GM18507 (cell line): ENCODE data around the gene CDADC1.
"Not testable (repeated sequence)": the region's sequence is repeated elsewhere in the genome, so short reads cannot be mapped to it uniquely, and the experiment has no call there.

Source experiments
- DNase-seq: peaks from one replicate; pipeline ENCODE4 v3.0.0; 2011; ENCODE audit warnings: low read depth; ENCODE audit not compliant: insufficient read length; ENCODE audit errors: extremely low spot score
- FAIRE-seq: peaks from 2 replicates; lab custom pipeline; 2011; peaks lifted over from hg19 to GRCh38; lab: Jason Lieb, UNC

The CDADC1 gene

GRCh38 chr13:49308097-49308875 lies 60.6 kb downstream of the CDADC1 start:
- DNase-seq (no peak), FAIRE-seq (no peak)

GRCh38 chr13:49308921-49309408 lies 61.2 kb downstream of the CDADC1 start:
- FAIRE-seq (no peak), DNase-seq (no peak)

GRCh38 chr13:49310251-49310650 lies 62.5 kb downstream of the CDADC1 start:
- FAIRE-seq (no peak), DNase-seq (no peak)

- FAIRE-seq: no peak
These were observed 64.1 kb downstream of the CDADC1 start for GRCh38 chr13:49311816-49312215.

GRCh38 chr13:49314344-49314882 lies 66.7 kb downstream of the CDADC1 start:
- no peak for FAIRE-seq
- no peak for DNase-seq

More at GRCh38 chr13:49311816-49312215, 64.1 kb downstream of the CDADC1 start:
- DNase-seq: no peak

- FAIRE-seq: no peak
- no peak for DNase-seq
These were observed 67.4 kb downstream of the CDADC1 start for GRCh38 chr13:49315036-49315565.

- FAIRE-seq: no peak
- DNase-seq: no peak
These were observed 68.2 kb downstream of the CDADC1 start for GRCh38 chr13:49315756-49316482.

GRCh38 chr13:49319551-49319950 lies 71.8 kb downstream of the CDADC1 start:
- DNase-seq (no peak), FAIRE-seq (no peak)

- no peak for DNase-seq
- no peak for FAIRE-seq
These were observed 72.2 kb downstream of the CDADC1 start for GRCh38 chr13:49319951-49320350.

GRCh38 chr13:49320975-49321374 lies 73.2 kb downstream of the CDADC1 start:
- DNase-seq (no peak), FAIRE-seq (no peak)

GRCh38 chr13:49322702-49323101 lies 75.0 kb downstream of the CDADC1 start:
- FAIRE-seq: no peak
- no peak for DNase-seq

GRCh38 chr13:49323344-49323743 lies 75.6 kb downstream of the CDADC1 start:
- no peak for DNase-seq

GRCh38 chr13:49326222-49326917 lies 78.6 kb downstream of the CDADC1 start:
- DNase-seq (no peak), FAIRE-seq (no peak)

More at GRCh38 chr13:49323344-49323743, 75.6 kb downstream of the CDADC1 start:
- FAIRE-seq: no peak

- not testable (repeated sequence) for DNase-seq, FAIRE-seq
These were observed 79.4 kb downstream of the CDADC1 start for GRCh38 chr13:49327145-49327544.

- no peak for DNase-seq
- no peak for FAIRE-seq
These were observed 82.3 kb downstream of the CDADC1 start for GRCh38 chr13:49329831-49330545.

GRCh38 chr13:49330546-49330864 lies 82.8 kb downstream of the CDADC1 start:
- no peak for DNase-seq
- no peak for FAIRE-seq

GRCh38 chr13:49336655-49337054 lies 88.9 kb downstream of the CDADC1 start:
- no peak for DNase-seq
- no peak for FAIRE-seq

GRCh38 chr13:49340161-49340560 lies 92.4 kb downstream of the CDADC1 start:
- DNase-seq (no peak), FAIRE-seq (no peak)

GRCh38 chr13:49341517-49341916 lies 93.8 kb downstream of the CDADC1 start:
- no peak for FAIRE-seq
- no peak for DNase-seq
